Testis (tissue), 2 donors: ENCODE data around the gene OLFM4.

Experiments used
- POLR2A ChIP-seq: fragments of 450-650 bp; IDR thresholded peaks from one replicate; pipeline ENCODE4 v1.6.1; 2017; ENCODE audit warnings: antibody characterized with exemption, mild to moderate bottlenecking, moderate library complexity
- TF ChIP-seq, protein P1 (sequence below), 3 experiments: fragments of 450-650 bp in 2 of 3; fragments of 200-600 bp in 1 of 3; sonication (generic) in 1 of 3; IDR thresholded peaks; one replicate each; pipeline ENCODE4 v1.5.1; 2016 to 2019; ENCODE audit warnings: antibody characterized with exemption in 3 of 3, mild to moderate bottlenecking in 2 of 3, moderate library complexity in 1 of 3

DNA sequence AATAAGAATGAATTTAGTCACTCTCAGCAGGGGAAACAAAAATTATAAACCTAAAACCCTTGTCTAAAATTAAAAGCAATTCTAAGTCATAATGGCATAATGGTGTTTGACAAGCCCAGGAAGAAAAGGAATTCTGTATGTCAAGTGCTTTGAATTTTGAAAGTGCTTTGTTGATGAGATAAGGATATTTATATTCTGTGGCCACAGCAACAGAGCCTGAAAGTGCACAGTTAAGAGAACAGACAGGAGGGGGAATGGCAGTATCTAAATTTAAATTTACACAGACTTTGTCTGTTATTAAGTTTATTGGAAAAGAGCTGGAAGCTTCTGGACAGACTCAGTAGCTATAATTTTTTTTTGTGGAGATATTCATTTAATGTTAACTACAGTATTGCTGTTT lies 69.8 kb downstream of the OLFM4 start:
- TF ChIP-seq, protein P1, sequence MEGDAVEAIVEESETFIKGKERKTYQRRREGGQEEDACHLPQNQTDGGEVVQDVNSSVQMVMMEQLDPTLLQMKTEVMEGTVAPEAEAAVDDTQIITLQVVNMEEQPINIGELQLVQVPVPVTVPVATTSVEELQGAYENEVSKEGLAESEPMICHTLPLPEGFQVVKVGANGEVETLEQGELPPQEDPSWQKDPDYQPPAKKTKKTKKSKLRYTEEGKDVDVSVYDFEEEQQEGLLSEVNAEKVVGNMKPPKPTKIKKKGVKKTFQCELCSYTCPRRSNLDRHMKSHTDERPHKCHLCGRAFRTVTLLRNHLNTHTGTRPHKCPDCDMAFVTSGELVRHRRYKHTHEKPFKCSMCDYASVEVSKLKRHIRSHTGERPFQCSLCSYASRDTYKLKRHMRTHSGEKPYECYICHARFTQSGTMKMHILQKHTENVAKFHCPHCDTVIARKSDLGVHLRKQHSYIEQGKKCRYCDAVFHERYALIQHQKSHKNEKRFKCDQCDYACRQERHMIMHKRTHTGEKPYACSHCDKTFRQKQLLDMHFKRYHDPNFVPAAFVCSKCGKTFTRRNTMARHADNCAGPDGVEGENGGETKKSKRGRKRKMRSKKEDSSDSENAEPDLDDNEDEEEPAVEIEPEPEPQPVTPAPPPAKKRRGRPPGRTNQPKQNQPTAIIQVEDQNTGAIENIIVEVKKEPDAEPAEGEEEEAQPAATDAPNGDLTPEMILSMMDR (IDR thresholded peaks at IDR 0.05), result no peak
- TF ChIP-seq POLR2A, result no peak
